HuH-7 (cell line): ENCODE measurements around the gene AP5Z1.
"Not testable (repeated sequence)": the region's sequence is repeated elsewhere in the genome, so short reads cannot be mapped to it uniquely, and the experiment has no call there.

Experiments
- DNase-seq: peaks from one replicate; pipeline ENCODE4 v3.0.0; 2011; ENCODE audit warnings: low spot score

Gene AP5Z1

DNA sequence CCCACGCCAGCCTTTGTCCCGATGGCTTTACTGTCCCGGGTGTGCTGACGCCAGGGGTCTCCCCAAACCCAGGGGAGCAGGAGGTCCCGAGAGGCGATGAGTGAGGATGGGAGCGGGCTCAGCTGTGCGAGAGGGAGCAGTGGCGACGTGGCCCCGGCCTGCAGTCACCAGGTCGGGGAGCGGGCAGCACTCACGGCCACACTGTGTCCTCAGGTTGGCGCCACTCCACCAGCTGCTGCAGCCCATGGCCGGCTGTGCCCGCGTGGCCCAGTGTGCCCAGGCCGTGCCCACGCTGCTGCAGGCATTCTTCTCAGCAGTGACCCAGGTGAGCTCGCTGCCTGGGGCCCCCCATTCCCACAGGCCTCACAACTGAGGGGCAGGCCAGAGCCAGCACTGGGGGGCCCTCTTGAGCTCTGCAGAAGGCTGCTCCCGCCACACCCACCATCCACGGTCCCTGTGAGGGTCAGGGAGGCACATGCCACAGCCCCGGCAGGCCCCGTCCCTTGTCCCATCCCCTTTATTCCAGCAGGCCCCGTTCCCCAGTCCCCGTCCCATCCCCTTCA, 13.3 kb downstream of the AP5Z1 start:
- DNase-seq: no peak

DNA sequence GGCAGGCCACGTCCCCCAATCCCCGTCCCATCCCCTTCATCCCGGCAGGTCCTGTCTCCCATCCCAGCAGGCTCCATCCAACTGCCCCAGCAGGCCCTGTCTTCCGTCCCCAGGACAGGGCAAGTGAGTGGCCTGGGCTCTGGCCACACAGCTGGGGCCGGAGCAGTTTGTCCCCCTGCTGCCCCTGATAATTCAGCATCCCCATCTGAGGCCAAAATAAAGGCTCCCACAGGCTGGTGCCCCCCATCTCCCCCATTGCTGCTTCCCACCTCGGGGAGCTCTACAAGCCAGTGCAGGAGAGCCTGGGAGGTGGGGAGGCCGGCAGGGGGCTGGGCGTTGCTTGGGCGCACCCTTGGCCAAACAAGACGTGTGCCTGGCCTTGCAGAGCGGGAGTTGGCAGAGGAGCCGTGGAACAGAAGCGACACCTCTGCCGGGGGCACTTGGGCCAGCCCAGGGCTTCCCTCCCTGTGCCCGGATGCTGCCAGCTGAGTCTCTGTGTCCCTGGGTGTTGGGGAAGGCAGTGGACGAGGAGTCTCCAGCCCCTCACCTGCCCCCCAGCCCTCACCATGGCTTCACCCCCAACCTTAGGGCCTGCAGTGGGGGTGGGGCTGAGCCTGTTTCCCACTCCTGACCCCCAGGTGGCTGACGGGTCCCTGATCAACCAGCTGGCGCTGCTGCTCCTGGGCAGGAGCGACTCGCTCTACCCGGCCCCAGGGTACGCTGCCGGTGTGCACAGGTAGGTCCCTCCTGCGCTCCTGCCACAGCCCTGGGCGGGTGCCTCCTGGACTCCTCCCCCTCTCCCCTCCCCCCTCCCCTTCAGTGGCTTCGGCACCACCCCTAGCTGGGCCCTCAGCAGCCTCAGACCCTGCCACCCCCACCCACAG, 14.0 kb downstream of the AP5Z1 start:
- DNase-seq: no peak

DNA sequence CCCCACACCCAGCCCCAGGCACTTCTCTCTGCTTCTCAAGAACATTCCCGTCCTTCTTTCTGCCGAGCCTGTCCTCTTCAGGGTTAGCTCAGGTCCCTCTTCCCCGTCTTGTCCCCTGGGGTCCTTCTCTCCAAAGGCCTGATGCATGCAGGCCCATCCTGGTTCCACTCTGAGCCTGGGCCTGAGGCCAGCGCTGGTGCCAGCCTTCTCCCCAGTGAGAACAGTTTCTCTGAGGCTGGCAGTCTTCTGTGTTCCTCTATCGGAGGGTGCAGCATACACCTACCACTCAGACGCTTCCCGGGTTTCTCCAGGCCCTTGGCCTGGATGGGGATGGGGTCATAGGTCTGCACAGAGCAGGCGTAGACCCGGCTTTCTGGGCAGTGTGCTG, 14.6 kb downstream of the AP5Z1 start:
- DNase-seq: no peak

GRCh38 chr7:4790516-4790991, 15.1 kb downstream of the AP5Z1 start:
- DNase-seq: no peak

- no peak for DNase-seq
Measured at GRCh38 chr7:4791101-4791737, 15.8 kb downstream of the AP5Z1 start.

GRCh38 chr7:4791738-4792536, 16.5 kb downstream of the AP5Z1 start:
- no peak for DNase-seq

DNA sequence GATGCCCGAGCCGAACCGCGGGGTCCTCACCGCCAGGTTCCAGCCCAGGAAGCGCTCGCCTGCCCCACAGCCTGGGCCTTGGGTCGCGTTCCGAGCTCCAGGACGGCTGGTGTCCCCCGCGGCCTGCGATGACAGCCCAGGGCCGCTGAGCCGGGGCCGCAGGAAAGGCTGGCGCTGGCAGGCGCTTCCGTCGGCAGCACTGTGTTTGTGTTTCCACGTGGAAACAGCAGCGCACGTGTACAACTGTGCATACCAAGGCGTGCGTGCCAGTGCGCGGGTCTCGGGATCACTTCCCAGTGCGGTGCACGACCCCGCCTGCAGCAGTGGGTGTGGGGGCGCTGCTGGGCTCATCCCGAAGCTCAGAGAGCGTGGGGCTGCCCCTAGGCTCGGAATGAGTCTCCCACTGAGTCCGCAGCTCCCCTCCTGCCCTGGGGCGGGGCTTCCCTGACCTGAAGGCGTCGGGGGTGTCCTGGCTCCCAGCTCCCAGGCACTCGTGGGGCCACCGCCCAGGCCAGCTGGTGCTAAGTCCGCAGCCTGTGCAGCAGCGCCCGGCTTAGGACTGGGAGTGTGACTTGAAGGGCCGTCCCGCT, 17.2 kb downstream of the AP5Z1 start:
- no peak for DNase-seq

- not testable (repeated sequence) for DNase-seq
Measured at GRCh38 chr7:4793385-4793993, 18.1 kb downstream of the AP5Z1 start.

GRCh38 chr7:4794171-4794570, 18.7 kb downstream of the AP5Z1 start:
- DNase-seq: not testable (repeated sequence)

GRCh38 chr7:4794591-4795350, 19.3 kb downstream of the AP5Z1 start:
- no peak for DNase-seq

- no peak for DNase-seq
Measured at GRCh38 chr7:4796453-4796852, 21.0 kb downstream of the AP5Z1 start.

DNA sequence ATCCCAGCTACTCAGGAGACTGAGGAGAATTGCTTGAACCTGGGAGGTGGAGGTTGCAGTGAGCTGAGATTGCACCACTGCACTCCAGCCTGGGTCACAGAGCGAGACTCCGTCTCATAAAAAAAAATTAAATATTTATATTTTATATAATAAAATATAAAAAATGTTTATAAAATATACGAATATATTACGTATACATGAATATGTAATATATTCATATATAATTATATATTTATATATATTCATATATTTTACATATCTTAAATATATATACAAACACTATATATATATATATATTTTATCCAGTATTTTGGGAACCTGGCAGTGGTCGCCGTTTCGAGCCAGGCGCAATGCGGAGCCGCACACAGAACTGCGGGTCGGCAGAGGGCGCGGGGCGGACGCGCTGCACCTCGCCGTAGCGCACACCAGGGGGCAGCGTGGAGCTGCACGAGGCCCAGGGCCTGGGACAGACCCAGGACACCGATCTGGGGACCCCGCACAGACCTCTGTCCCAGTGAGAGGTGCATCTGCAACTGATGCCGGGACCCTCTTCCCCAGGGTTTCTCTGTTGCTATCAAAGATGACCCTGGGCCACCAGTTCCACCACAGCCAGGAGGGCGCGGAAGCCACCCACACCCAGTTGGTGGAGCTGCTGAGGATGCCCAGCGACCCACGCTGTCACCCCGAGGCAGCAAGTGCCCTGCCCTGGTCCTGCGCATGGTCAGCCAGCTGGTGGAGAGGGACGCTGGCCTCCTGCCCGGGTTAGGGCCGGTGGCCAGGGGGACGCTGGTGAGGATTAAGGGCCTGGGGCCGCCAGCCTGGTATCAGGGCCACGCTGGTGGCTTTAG, 22.7 kb downstream of the AP5Z1 start:
- DNase-seq: peak; percentile 97

DNA sequence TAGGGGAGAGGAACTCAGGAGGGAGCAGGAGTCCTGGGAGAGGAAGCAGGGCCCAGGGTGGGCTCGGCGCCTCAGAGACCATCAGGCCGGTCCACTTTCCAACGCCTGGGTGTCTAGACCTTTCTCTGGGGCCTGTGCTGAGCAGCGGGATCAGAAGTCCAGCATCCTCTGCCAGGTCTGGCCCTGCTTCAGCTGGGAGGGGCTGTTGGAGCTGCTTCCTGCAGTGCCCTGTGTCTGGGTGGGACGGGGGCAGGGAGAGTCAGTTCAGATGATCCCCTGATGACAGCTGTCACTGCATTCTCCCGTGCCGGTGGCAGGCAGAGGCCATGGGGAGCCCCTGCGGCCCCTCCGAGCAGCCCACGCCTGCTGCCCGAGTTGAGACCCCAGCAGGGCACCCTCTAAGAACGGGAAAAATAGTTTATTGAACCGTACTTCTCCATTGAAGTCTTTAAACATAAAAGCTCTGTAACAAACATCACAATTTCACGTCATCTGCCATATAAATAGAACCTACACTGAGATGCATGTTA, 23.3 kb downstream of the AP5Z1 start:
- DNase-seq: no peak

- no peak for DNase-seq
Measured at GRCh38 chr7:4799508-4800268, 24.3 kb downstream of the AP5Z1 start.

DNA sequence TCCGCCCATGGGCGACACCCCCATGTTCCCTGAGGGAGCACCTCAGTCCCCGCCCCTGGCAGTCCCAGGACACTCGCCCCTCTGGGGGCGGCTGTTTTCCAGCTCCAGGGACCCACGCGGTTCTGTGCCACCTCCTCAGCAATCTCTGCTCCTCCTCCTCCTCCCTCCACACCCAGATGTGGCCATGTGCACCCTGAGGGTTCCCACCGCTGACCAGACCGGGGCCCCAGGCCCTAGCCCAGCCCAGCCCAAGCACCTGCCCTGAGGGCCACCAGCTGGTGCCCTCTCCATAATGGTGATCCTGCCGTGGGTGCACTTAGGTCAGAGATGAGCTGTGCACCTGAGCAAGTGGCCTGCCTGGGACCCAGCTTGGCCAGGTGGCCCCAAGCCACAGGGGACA, 25.1 kb downstream of the AP5Z1 start:
- DNase-seq: no peak

- no peak for DNase-seq
Measured at GRCh38 chr7:4800926-4801838, 25.8 kb downstream of the AP5Z1 start.

- no peak for DNase-seq
Measured at GRCh38 chr7:4801839-4802231, 26.4 kb downstream of the AP5Z1 start.

DNA sequence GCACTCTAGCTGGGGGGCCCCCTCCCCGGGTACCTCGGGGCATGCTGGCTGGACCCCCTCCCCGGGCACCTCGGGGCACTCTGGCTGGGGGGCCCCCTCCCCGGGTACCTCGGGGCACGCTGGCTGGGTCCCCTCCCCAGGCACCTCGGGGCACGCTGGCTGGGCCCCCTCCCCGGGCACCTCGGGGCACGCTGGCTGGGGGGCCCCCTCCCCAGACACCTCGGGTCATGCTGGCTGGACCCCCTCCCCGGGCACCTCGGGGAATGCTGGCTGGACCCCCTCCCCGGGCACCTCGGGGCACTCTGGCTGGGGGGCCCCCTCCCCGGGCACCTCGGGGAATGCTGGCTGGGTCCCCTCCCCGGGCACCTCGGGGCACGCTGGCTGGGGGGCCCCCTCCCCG, 27.2 kb downstream of the AP5Z1 start:
- not testable (repeated sequence) for DNase-seq
